HG02571 (cell line): ENCODE results near the gene SLC35F1.

Source experiments
- ATAC-seq: cut with Tn5 transposase; IDR thresholded peaks from one replicate; pipeline ENCODE4 v1.9.1; 2021; ENCODE audit warnings: mild to moderate bottlenecking, moderate library complexity; ENCODE audit not compliant: unreplicated experiment

Gene SLC35F1

DNA sequence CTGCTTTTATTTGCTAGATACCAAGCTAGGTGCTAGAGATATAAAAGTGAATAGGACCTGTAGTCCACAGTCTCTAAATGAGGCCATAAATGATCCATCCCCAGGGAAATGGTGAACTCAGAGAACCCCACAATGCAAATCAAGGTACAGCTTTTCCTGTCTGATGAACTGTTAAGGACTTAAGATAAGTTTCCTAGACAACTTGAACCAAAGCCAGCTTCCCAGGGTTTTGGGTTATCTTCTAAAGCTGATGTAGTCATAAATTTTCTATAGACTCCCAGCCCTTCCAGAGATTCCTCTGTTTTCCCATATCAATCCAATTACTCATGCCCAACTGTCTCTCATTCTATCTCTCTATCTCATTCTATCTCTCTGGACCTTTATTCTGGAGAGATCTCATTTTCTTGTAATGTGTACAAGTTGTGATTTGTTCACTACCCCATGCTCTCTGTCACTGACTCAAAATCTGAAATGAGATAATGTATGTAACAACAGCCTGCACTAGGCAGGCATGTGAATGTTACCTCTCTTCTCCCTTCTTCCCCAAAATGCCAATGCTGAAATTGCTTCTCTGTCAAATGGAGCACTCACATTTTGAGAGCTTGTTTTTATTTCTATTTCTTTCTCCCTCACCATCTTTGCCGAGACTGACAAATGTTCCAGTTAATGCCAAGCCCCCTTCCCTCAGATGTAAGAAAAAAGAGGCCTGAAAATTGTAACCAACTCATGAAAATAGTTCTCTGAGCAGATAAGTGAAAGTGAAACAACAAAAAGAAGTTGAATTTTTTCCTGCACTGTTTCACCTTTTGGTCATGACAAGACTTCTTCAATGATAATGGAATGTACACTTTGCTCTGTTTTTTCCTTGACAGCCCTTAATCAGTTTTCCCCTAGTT, 279.9 kb downstream of the SLC35F1 start:
- ATAC-seq, result peak; percentile 53

DNA sequence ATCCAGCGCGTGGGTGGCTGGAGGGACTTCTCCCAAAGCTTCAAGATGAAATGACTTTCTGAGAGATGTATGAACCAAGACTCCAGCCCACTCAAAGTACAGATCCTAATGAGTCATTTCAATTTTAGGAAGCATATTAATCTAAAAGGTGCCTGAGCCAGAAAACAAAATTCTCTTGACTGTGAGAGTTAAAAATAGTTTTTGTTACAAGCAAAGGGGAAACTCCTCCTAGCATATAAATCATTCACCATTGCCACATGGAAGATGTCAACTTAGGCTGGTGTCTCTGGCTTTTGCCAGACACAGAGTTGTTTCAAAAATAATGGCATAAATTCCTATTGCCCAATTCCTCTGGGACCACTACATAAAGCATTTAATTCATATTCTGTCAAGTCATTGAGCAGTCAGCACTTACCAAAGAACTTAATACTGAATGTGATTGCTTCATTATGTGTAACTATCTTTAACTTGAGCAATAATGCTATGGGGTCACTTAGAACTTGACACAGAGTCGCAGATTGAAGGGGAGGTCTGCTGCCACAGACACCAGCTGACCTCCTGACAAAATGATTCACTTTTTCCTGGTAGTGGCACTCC, 280.6 kb downstream of the SLC35F1 start:
- ATAC-seq, result peak; percentile 41

DNA sequence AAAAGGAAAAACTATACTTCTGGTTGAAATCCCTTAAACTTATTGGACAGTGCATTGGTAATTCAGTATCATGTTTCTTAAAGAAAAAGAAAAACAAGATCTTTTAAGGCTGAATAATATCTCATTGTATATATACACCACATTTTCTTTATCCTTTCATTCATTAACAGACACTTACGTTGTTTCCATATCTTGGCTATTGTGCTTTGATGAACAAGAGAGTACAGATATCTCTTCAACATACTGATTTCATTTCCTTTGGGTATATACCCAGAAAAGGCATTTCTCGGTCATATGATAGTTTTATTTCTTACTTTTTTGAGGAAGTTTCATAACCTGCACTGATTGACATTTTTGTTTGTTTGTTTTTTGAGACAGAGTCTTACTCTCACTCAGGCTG, 281.5 kb downstream of the SLC35F1 start:
- no peak for ATAC-seq

DNA sequence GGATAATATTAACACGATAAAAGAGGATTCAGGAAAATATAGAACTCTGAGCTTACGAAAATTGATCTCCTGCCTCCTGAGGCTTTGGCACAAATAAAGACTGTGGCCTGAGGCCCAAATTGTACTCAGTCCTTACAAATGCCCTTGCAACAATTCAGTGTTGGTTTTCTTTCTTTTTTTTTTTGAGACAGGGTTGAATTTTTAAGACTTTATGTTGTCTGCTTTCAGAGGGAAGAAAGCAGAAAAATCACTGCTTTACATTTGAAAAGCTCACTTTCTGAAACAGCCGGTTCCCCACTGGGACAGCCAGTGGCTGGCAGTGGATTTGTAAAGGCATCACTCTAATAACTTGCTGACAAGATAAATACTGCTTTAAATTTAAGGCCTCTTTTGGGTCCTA, 290.5 kb downstream of the SLC35F1 start:
- no peak for ATAC-seq

DNA sequence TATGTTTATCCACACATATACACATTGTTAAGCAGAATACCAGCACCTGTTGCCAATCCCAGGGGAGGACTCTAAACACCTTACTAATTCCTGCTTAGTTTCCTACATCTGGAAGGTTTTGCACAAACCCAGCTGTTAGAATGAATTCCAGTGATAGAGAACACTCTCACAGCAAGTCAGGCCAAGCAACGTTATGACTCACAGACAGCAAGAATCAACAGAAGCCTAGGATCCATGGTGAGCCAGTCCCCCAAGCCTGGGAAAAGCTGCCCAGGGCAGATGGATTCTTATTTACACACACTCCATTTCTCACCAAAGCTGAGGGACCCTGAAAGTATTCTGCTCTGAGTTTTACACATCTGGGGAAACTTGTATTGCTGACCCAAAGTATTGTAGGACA, 291.7 kb downstream of the SLC35F1 start:
- ATAC-seq, result no peak

DNA sequence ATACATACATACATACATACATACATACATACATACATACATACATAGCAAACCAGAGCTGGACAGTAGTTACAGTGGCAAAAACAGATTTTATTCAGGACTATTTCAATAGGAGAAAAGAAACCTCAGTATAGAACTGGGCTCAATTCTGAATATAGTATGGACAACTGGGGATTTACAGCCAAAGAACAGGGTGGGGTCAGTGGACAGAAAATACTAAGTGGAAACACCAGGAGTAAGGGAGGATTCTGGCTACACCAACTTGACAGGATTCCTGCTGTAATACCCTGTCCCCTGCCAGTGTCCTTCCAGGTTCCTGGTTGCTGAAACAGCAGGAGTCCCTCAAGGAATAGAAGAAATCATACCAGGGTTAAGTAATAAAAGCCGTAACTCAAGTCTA, 293.1 kb downstream of the SLC35F1 start:
- no peak for ATAC-seq

DNA sequence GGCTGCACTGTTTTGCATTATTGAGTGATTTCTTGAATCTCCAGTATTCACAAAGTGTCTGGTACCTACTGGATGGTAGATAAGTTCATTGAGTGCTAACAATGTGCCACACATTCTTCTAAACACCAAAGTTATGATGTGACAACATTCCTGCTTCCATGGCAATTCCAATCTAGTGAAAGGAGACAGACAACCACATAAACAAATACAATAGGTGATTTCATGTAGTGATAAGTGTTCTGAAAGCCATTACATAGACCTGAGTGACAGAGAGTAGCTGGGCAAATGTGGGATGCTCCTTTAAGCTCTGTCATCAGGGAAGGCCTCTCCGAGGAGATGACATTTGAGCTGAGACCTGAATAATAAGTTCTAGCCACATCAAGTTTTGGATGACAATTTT, 295.5 kb downstream of the SLC35F1 start:
- no peak for ATAC-seq

DNA sequence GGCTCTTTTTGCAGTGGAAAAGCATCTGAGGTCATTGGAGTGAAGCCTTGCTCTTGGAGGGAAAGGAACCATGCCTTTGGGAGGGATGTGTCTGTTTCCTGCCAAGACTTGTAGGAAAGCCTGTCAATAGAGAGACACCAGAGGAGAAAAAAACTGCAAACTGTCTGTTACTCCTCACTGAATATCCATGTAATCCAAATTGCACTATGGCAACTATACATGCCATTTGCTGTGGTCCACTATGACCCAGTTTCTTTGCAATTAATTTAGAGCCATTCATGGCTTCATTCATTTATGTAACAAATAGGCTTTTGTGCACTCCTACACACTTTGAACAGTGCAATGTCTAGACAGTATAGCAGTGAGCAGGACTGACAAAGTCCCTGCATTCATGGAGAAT, 296.5 kb downstream of the SLC35F1 start:
- no peak for ATAC-seq

DNA sequence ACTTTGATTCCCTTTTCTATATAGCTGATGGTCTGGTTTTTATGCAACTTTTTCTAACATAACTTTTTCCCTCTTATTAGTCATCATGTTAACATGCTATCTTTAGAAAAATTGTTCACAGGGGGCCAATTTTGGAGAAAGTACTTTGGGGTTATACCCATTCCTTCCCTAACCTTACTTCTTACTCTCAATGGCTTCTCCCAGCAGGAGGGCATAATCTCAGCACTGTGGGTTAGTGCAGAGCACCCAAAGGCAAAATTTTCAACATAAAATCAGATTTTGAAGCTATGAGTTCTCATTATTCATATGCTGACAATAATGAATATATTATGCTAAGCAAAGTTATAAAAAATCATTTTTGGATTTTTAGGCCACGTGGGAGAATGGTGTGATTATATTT, 299.2 kb downstream of the SLC35F1 start:
- no peak for ATAC-seq

DNA sequence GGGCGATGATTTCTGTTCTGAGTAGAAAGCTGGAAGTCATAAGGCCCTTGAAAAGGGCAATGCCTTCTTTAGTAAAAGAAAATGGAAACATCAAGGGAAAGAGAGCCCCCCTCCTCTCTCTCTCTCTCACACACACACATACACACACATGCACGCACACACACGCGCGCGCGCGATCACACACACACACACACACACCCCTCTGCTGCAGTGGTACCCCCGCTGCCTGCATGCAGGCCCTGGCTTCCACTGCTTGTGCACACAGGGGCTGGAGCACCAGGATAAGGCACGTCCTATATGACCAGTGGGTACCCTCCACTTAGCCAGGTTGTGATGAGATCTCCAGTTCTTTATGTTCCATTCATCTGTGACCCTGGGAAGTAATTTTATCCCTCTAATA, 300.9 kb downstream of the SLC35F1 start:
- no peak for ATAC-seq

DNA sequence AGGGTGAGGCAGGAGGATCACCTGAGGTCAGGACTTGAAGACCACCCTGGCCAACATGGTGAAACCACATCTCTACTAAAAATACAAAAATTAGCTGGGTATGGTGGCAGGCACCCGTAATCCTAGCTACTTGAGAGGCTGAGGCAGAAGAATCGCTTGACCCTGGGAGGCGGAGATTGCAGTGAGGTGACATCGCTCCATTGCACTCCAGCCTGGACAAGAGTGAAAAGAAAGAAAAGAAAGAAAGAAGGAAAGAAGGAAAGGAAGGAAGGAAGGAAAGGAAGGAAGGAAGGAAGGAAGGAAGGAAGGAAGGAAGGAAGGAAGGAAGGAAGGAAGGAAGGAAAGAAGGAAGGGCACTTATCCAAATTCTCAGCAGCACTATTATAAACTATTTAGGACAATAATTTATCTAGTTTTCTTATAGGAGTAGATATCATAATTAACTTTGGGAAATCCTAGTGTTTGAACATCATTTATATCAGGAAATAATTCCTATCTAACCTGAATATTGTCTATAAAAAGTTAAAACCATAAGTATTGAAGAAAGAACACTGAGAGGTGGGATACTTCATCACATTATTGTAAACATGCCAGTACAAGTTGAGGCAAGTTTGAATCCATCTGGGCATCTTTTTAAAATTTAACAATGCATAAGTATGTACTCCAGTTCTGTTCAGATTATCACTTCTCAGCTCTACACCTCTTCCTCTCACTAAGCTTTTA, 305.5 kb downstream of the SLC35F1 start:
- no peak for ATAC-seq

DNA sequence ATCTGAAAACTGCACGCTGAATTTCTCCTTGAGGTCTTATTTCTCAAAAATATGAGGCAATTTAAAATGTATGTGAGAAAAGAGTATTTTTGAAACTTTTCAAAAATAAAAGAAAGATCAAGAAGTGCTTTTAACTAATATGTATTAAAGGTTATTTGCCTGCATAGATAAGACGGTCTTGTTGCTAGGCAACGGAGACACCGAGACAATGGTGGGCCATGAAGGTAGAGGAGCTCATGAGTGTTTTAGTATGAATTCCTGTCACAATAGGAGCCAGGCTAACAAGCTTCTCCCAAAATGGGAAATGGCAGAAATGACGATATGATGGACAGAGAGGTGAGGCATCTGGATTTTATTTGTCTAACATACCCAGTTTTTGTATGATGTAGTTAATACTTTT, 308.2 kb downstream of the SLC35F1 start:
- ATAC-seq, result no peak

DNA sequence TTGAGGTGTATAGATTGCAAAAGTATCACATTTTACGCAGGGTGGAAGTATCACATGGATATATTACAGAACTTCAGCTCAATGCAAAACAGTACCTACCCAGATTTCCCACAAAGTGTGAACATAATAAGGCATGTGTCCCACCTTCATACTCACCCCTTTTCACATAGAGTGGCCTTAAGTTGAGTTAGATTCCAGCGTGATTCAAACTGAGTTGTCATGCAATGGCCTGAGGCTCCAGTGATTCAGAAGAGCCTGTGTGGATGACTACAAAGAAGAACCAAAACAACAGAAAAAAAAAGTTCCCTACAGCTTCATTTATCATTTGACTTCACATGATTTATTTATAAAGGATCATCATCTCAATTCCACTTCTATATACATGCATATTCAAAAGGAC, 309.7 kb downstream of the SLC35F1 start:
- no peak for ATAC-seq

DNA sequence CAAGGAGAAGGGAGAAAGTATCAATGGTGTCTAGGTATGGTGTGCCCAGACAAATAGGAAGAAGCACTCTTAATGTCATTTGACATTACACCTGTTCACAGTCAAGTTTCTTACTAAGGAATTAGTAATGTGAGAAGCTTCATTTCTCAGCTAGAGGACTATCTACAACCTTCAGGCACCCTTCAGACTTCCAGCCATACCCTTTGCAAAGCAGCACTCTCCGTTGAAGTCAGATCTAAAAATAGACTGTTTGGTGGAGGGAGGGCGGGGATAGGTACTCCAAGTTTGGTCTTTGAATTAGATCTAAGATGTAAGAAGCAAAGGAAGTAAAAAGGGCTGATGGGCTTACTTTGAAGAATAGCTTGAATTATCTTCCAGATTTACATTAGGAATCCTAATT, 311.1 kb downstream of the SLC35F1 start:
- ATAC-seq, result no peak

DNA sequence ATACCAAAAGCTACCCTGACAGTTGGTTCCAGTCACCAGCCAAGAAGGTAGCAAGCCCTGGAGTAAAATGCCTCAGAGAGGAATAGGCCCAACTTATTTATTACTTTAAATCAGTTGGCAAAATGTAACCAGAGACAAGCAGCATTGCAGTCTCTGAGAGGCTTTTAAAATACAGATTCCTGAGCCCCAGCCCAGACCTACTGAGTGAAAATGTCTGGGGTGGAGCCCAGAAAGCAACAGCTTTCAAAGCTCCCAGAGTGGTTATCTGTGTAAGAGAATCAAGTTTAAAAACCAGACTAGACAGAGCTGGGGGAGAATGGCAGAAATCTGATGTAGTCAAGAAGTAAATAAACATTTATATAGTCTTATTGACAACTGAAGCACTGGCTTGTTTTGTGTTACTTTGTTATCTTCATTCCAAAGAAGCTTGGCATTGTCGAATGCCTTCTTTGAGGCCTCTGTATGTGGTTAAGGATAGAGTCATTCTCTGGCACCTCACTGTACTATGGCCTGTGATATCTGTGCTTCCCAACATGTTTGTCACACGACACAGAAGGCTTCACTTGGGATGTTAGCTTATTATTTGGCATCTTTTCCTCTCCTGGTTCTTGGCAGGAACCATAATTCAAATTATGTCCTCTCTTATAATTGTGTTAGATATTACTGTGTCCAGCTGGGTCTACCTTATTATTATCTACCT, 313.5 kb downstream of the SLC35F1 start:
- no peak for ATAC-seq

DNA sequence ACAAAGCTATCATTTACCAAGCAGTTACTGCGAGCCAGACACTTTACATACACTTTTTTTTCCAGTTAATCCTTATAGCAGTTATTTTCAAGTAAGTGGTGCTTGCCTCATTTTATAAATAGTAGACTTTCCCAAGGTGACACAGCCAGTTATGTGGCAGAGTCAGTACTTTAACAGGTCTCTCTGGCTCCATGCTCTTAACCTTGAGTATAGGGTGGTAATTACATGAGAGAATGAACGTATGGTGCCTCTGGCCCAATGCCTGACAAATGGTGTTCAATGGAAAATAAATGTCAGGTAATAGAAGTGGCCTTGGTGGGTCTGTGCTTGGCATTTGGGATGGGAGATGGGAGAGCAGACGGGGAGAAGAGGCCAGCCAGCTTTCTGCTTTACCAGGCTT, 316.3 kb downstream of the SLC35F1 start:
- no peak for ATAC-seq

DNA sequence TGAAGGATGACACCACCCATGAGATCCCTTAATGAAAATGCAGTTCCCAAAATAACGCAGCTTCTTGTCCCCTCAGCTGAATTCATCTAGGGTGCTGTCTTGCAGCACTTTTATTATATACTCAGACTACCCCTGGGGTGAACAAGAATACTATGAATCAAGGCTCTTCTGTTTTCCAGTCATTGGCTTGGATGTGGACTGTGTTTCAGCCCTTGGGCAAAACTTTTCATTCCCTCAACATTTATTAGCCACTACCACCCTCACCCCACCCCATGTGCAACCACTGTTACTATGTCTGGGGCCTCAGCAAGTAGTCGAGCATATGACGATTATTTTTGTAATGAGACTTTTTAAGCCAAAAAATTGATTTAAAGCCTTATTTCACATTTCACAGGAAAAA, 321.8 kb downstream of the SLC35F1 start:
- ATAC-seq, result no peak

DNA sequence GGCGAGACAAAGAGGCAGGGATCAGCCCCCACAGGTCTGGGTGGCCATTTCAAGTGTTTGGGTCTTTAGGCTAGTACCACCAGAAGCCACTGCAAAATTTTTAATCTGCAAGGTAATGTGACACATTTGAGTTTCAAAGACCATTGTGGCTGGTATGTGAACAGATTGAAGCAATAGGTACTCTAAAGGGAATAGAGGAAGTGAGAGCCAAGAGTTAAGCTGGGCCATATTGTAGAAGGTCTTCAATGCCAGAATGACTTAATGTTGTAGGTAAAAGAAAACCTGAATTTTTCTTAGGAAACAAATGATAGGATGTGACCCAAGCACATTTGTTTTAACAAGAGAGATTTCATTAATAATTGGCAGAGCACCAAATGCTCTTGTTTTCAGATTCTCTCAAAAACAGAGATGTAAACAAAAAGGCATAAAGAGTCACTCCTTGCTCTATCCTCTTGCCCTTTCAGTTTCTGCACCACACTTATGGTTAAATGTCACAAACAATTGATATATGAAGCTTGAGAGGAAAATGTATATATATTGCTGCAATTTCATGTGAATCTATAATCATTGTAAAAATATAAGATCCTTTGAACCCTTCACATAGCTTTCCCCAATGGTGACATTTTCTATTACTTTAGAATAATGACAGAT, 333.9 kb downstream of the SLC35F1 start:
- no peak for ATAC-seq

DNA sequence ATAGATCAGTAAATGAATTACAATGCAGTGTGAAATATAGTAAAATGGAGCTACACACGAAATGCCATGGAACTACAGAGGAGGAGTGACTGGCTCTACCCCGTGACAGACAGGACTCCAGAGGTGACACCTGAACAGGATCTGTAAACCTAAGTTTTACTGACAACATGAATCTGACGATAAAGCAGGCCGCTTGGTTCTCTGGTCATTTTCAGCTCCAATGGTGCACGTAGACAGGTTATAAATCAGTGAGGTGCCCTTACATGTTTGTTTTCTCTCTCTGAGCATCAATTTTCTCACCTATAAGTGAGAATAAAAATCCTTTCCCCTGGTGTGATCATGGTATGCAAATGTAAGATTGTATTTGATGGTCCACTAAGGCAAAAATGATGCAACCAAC, 339.3 kb downstream of the SLC35F1 start:
- ATAC-seq, result no peak

DNA sequence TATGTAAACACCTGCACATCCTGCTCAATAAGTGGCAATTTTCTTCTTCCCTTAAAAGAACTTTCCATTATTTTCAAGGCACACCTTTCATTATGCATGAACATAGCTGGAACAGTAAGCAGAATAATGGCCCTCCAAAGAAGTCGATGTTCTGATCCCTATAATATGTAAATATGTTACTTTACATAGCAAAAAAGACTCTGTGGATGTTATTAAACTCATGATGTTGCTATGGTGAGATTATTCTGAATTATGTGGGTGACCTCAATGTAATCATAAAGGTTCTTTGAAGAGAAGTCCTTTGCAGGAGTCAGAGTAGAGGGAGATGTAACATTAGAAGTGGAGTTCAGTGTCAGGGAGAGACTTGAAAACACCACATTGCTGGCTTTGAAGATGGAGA, 341.1 kb downstream of the SLC35F1 start:
- no peak for ATAC-seq

DNA sequence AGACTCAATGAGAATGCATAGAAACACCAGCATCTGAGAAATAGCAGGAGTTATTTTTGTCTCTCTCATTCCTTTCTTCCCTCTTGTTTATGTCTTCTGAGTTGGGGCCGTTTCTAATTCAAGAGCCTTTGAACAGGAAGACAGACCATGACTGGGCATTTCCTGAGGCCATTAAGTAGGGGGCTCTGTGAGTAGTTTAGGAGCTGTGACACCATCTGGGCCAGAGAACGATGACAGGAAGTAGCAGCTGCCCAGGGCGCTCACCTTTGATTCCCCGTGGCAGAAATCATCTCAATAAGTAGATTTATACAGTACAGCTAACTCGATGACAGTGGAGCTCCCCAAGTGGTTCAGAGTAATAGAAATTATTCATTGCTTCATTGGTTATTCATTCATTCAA, 342.6 kb downstream of the SLC35F1 start:
- no peak for ATAC-seq
